NCI-H226 (cell line): ENCODE results near the gene CNP.
"Not testable (repeated sequence)": the region's sequence is repeated elsewhere in the genome, so short reads cannot be mapped to it uniquely, and the experiment has no call there.

Source experiments
- DNase-seq: peaks from one replicate; pipeline ENCODE4 v3.0.0-alpha.2; 2015

CNP gene

DNA sequence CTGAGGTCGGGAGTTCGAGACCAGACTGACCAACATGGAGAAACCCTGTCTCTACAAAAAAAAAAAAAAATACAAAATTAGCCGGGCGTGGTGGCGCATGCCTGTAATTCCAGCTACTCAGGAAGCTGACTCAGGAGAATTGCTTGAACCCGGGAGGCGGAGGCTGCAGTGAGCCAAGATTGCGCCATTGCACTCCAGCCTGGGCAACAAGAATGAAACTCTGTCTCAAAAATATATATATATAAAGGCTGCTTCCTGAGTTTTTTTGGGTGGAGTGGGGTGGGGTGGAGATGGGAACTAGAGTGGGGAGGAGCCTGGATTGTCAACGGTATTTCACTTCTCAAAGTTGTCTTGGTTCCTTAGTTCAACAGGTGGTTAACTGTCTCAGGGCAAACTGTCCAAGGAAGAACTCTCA is 43.7 kb downstream of the CNP start:
- DNase-seq = peak; percentile 65

DNA sequence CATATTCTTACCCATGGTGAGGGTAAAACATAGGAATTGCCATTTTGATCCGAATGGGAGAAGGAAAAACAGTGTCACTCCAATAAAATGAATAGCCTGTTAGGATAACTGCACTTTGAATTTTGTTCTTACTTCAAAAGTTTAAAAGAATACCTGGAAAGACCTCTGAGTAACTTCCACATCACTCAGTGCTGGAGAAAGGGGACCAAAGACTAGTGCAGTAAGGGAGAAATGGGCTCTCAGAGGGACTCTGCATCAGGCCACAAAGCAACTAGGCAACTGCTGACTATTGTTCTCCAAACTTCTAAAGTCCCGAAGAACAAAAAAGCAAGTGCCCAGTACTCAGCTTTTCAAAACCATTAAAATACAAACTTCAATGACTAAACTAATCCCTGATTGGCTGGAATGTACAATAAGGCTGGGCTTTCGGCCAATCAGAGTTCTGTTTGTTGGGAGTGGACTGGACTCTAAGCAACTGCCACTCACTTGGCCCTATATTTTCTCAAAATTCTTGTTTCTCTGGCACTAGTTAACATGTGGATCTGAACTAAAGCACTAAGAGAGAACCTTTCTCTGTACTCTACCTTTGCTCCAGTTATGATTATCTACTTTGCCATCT is 44.4 kb downstream of the CNP start:
- DNase-seq = peak; percentile 24

DNA sequence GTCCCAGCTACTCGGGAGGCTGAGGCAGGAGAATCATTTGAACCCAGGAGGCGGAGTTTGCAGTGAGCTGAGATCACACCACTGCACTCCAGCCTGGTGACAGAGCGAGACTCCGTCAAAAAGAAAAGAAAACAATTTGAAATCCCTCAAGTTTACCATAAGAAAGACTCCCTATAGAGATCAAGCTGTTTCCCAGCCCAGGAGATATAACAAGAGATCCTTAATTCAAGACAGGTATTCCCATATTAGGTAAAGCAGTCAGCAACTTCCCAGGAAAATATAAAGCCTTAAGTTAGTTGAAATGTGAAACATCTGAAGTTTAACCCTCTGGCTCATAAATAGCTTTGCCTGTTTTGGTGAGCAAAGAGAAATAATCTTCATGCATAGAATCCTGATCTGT is 45.8 kb downstream of the CNP start:
- not testable (repeated sequence) for DNase-seq

DNA sequence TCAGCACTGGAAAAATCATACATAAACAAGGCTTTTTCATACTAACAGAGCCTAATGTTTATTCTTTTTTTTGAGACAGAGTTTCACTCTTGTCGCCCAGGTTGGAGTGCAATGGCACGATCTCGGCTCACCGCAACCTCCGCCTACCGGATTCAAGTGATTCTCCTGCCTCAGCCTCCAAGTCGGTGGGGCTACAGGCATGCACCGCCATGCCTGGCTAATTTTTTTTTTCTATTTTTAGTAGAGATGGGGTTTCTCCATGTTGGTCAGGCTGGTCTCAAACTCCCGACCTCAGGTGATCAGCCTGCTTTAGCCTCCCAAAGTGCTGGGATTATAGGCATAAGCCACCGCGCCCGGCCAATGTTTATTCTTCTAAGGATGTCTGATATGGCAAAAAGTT is 47.1 kb downstream of the CNP start:
- not testable (repeated sequence) for DNase-seq

DNA sequence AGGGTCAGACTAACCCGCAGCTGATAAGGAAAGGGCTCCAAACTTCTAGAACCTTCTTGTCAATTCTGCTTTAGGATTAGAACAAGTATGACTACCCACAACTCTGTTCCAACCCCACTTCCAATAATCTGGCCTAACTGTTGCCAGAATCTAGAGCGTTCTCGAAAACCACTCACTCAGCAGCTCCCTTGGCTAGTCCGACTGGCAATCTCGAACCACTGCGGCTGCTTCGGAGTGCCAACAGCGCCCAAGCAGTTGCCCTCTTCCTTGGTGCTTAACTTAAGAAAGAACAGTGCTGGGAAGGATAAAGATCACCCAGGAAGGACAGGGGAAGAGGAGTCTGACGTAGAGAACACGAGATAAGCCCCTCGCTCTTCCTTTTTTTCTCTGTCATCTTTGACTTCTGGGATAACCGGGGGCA is 49.8 kb downstream of the CNP start:
- no peak for DNase-seq

DNA sequence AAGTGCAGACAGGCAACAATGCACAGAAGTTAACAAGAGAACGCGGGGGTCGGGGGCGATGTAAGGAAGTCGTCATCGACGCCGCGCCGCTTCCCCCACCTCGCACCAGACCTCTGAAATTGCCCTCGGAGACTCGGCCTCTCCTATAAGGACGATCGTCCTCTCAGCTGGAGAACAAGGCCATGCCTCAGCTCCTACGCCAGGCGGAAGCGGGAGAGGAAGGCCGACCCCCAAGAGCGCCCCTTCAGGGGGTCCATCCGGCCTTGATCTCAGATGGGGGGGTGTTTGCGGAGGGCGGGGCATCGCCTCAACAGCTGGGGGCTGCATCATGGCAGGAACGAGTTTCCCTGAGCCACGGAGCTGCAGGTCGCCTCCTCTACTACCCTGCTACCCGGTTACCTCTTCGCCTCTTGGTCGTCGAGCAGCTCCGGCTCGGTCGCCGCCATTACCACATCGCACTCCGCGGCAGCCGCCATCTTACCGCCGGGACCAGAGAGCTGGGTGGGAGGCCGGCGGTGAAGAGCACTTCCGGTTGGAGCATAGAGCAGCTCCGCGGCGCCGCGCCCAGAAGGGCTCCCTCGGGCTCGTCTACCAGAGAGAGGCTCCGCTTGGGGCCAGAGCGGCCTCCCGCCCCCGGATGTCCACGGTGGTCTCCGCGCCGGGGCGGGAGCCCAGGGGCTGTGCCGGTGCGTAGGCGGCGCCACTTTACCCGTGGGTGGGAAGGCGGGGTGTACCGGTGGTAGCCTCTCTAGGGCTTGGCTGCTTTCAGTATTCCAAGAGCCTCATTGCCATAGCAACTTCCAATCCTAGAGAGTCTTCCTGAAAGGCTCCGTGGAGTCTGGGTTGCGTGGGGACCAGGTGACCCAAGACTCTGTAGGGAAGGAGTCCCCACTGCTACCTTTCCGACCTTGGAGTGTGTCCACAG is 50.6 kb downstream of the CNP start, which contains the start of gene DNAJC7:
DNAJC7 (minus strand) TSS at position 499 of the 925 bp plus-strand sequence; CDS start at position 476, 23 bp downstream.
- DNase-seq = peak; percentile 91

DNA sequence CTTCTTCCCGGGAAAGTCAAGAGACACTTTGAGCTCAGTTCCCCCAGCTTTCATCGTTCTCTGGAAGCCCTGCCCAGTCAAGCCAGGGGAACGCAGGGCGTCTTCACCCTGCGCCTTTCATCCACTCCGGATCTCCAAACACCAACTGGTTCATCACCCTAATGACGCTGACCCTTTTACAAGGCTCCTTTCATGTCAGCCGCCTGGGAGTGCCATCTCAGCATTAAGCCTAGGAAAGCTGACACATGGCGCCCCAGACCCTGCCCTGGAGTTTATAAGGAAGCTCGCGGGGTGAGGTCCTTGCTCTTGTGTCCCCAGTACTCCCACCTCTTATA is 51.2 kb downstream of the CNP start:
- no peak for DNase-seq

DNA sequence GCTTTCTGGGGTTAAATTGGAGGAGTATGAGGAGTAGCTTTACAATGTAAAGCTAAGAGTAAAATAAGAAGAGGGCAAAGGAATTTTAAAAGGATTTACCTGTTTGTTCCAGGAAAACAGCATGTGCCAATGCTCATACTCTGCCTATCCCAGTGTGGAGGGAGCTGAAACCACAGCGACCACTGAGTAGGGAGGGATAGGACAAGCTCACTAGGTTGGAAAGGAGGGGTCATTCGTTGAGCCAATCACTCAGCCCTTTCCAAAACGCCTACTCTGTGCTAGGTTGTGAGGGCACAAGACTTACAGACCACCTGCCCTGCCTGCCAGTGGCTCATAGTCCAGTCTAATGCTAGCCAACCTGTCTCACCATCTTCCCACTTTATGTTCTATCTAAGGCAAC is 51.7 kb downstream of the CNP start:
- DNase-seq = no peak

DNA sequence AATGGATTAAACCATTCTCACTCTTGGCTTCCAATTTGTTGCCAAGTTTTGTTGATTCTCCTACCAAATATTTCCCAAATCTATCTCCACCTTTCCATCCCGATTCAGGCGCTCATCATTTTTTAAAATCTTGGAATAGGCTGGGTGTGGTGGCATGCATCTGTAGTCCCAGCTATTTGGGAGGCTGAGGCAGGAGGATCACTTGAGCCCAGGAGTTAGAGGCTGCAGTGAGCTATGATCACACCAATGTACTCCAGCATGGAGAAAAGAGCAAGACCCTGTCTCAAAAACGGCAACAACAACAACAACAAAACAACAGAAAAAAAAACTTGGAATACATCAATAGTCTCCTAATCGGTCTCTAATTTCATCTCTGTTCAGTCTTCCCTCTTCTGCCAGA is 52.4 kb downstream of the CNP start:
- DNase-seq = no peak

DNA sequence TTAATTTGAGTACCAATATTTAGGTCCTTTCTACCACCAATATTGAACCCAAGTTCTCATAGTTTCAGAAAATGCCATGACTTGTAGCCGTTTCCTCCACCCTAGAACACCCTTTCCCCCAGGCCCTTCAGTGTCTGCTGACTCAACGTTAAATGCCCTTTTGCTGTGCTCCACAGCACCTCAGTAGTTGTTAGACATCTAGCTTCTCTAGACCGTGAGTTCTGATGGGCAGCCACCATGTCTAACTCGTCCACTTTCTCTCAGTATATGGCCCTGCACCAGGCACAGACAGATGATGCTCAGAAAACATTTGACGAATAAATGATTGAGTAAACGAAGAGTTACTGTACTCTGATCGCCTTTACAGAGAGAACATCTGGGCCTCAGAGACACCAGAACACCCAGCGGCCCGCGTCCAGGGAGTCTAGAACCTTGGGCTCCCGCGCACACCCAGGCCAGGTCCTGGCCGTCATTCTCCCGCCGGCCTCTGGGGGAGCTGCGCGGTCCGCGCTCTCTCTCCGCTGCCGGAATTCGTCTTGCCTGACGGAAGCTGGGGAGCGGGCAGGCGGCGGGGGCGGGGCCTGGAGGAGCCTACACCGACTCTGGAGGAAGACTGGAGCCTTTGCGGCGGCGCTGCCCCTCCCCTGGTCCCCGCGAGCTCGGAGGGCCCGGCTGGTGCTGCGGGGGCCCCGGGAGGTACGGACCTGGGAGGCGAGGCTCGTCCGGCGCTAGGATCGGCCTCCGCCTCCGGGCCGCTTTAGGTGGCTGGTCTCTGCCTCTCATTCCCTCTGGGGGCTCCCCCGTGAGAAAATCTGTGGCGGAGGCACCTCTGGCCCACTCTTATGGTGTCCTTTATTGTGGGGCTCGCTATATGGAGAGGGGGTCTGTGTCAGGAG is 53.2 kb downstream of the CNP start, which contains the start of gene NKIRAS2:
NKIRAS2 (plus strand) TSS at position 582 of the 896 bp plus-strand sequence. CDS start 1,488 bp downstream, outside the sequence.
- peak; percentile 85 for DNase-seq

DNA sequence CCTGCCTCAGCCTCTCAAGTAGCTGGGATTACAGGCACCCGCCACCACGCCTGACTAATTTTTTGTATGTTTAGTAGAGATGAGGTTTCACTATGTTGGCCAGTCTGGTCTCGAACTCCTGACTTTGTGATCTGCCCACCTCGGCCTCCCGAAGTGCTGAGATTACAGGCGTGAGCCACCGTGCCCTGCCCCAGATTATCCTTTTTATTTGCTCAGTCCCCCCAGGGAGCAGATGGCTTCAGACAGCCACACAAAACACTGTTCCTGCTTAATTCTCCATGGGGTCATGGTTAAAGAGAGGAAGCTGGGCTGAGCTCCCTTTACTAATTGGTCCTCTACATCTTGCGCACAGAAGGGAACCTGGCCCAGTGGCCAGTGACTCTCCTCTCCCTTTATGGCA is 54.2 kb downstream of the CNP start:
- not testable (repeated sequence) for DNase-seq

DNA sequence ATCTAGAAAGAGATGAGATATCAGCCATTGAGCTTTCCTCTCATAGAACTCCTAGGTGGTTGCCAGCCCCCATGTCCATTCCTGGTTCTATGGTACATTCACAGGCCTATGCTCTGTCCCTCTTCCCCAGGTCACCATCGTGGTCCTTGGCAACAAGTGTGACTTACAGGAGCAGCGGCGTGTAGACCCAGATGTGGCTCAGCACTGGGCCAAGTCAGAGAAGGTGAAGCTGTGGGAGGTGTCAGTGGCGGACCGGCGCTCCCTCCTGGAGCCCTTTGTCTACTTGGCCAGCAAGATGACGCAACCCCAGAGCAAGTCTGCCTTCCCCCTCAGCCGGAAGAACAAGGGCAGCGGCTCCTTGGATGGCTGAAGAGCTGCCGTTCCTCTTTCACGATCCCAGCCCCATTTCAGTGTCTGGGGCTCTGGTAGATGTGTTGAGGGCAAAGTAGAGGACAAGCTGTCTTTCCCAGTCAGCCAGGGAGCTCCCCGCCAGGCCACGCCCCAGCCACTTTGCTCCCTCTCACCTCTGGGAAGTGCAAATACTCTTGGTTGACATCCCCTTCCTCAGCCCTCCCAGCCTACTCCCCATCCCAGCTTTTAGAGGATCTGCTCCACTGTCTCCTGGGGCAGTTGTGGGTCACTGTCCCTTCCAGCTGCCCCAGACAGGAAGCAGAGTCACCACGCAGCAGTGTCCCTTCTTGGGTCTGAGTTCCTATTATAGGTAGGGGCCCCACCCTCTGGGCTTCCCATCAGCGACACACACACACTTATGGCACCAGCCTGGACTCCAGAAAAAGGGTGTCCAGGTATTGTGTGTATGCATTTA is 57.1 kb downstream of the CNP start:
- peak; percentile 75 for DNase-seq

DNA sequence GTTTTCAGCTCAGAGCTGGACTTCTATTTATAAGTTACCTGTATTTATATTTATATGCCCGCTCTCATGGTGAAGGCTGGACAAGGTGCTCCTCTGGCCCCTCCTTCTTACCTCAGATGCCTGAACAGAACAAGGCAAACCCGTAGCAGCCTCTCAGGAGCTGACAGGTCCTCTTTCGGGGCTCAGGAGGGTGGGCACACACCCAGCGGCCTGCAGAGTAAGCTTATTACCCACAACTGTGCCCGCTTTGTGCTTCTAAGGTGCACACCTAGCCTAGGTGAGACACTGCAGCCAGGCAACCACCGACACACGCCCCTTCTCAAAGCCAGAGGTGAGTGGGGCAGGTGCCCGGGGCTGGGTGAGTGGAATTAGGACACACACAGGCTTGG is 58.6 kb downstream of the CNP start:
- no peak for DNase-seq

DNA sequence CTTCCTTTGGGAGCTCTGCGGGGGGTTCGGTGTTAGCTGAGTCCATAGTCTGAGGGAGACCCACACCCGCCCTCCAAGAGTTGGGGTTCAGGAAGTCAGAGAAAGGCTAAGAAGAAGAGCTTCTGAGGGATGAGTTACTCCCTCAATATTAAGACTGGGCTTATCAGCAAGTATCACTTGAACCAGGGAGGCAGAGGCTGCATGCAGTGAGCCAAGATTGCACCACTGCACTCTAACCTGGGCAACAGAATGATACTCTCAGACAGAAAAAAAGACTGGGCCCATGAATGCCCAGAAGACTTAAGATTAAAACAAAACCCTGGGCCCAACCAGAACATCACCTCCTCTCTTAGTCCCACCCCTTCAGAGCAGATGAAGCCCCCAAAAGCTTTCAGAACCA is 59.3 kb downstream of the CNP start:
- DNase-seq = no peak

DNA sequence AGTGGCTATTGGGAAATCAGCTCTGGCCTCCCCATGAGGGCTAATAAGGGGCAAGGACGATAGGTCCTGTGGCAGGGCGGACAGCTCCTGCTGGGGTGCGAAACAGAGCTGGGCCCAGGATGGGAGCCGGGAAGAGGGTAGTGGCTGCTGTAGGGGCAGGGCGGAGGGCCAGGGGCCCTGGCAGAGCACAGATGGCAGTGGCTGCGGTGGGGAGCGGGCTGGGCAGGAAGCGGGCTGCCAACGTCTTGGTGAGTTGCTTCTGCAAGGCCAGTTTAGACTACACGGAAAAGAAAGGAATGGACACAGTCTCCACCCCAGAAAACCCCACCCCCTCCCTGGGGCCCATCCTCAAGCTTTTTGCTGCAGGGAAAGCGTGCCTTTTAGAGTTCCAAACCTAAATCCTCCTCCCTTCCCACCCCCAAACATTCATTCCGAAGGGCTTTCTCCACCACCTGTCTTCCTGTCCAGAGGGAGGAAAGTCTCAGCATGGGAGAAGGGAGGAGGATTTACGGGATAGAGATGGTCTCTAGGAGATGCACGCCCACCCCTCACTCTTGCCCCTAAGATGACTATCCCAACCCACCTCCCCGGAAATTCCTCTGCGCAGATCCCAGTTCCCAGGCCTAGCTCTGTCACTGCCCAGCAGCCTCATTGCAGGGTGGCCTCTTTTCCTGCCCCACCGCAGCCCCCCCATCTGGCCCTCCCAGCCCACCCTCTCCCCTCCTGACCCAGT is 60.4 kb downstream of the CNP start:
- no peak for DNase-seq
